ENCODE measurements around the gene PRPF6. TPM values are rescaled to one million over a fixed set of nuclear protein-coding genes. Genes with fewer than 3 reads are reported as not detected.
A peak's percentile ranks its signal among the peaks of the same experiment; 100 is the strongest.

PRPF6 gene
- total RNA-seq, 1 experiment from 2014 or later, result 88.4 TPM

- Histone ChIP-seq H3K4me3 (ENCODE audit: low read depth in 2 of 2, low read length in 2 of 2) (no peak overlapping the region), H3K36me3 (ENCODE audit: control insufficient read depth, insufficient read depth, low read length) (no peaks in the 10 kb centered on the region), H3K9me3 (ENCODE audit: control insufficient read depth, insufficient read depth, low read depth, low read length) (no peaks in the 10 kb centered on the region), H3K4me1 (ENCODE audit: control insufficient read depth, insufficient read depth, low read length) (peaks cover 59% of the 10 kb centered on the region), H3K27me3 (ENCODE audit: control insufficient read depth, insufficient read depth, low read length) (no peaks in the 10 kb centered on the region), H3K27ac (ENCODE audit: low read length) (peak overlapping the region; percentile 3)
- no TSS peak for BruUV-seq (replicated peaks)
- ChIA-PET CTCF (no interaction called here), POLR2A (no interaction called here)
- intact Hi-C loops (cut with micrococcal nuclease; ENCODE audit: unreplicated experiment), result no loop called here
- no peak for ATAC-seq
- TF ChIP-seq TCF7L2 (IDR thresholded peaks at IDR 0.05; ENCODE audit: low read depth, low read length), result no peak
- no peak for TF ChIP-seq SIN3A (IDR thresholded peaks at IDR 0.05; ENCODE audit: borderline replicate concordance, insufficient read depth, low read depth, low read length)
- TF ChIP-seq POLR2AphosphoS5 (IDR thresholded peaks at IDR 0.05; ENCODE audit: low read depth, low read length), result no peak
- no peak for TF ChIP-seq REST (IDR thresholded peaks at IDR 0.05; ENCODE audit: insufficient read depth in 1 of 2, low read depth in 2 of 2, low read length in 1 of 2)
- no peak for TF ChIP-seq CTCF (IDR thresholded peaks at IDR 0.05)
- in situ Hi-C loops (cut with HindIII; ENCODE audit: low pct_unique_long_range_greater_than_20kb, low sequenced_read_pairs), result no loop called here
- DNase-seq (ENCODE audit: low read depth, low spot score), result no peak
These were observed 74.5 kb downstream of the PRPF6 start for GRCh38 chr20:64055396-64055892.

GRCh38 chr20:64055893-64056638 lies 75.1 kb downstream of the PRPF6 start:
- Histone ChIP-seq H3K9me3 (ENCODE audit: control insufficient read depth, insufficient read depth, low read depth, low read length) (no peaks in the 10 kb centered on the region), H3K27ac (ENCODE audit: low read length) (peak overlapping the region; percentile 3), H3K36me3 (ENCODE audit: control insufficient read depth, insufficient read depth, low read length) (no peaks in the 10 kb centered on the region), H3K27me3 (ENCODE audit: control insufficient read depth, insufficient read depth, low read length) (no peaks in the 10 kb centered on the region), H3K4me1 (ENCODE audit: control insufficient read depth, insufficient read depth, low read length) (peaks cover 53% of the 10 kb centered on the region), H3K4me3 (ENCODE audit: low read depth in 2 of 2, low read length in 2 of 2) (no peak overlapping the region)
- no TSS peak for BruUV-seq (replicated peaks)
- DNase-seq (ENCODE audit: low read depth, low spot score) (no peak), ATAC-seq (peak; percentile 45)
- in situ Hi-C loops (cut with HindIII; ENCODE audit: low pct_unique_long_range_greater_than_20kb, low sequenced_read_pairs) (no loop called here), intact Hi-C loops (cut with micrococcal nuclease; ENCODE audit: unreplicated experiment) (no loop called here)
- POLR2A ChIA-PET, result no interaction called here
- no peak for TF ChIP-seq SIN3A (IDR thresholded peaks at IDR 0.05; ENCODE audit: borderline replicate concordance, insufficient read depth, low read depth, low read length)
- TF ChIP-seq REST (IDR thresholded peaks at IDR 0.05; ENCODE audit: insufficient read depth in 1 of 2, low read depth in 2 of 2, low read length in 1 of 2), result no peak
- no peak for TF ChIP-seq CTCF (IDR thresholded peaks at IDR 0.05)
- no peak for TF ChIP-seq TCF7L2 (IDR thresholded peaks at IDR 0.05; ENCODE audit: low read depth, low read length)
- TF ChIP-seq POLR2AphosphoS5 (IDR thresholded peaks at IDR 0.05; ENCODE audit: low read depth, low read length), result no peak
- CTCF ChIA-PET, result interaction anchor here (0.6 to 2.3 kb wide), 2 partner anchors 10 to 17 kb away, joined by 6 to 14 read pairs; no protein-coding TSS in a partner anchor
